ENCODE measurements around the gene HPCAL1.

- TF ChIP-seq POLR2A (IDR thresholded peaks at IDR 0.05) (no peak), CTCF (IDR thresholded peaks at IDR 0.05) (no peak)
Measured at GRCh38 chr2:10374362-10374943, 71.7 kb downstream of the HPCAL1 start.

All from tibial nerve (tissue), 3 donors.